NCI-H146 treated with DMSO at 0.1 percent for 48 hours (cell line): ENCODE data around the gene DDX18.
"Not testable (repeated sequence)": the region's sequence is repeated elsewhere in the genome, so short reads cannot be mapped to it uniquely, and the experiment has no call there.

Experiments used
- DNase-seq: peaks from one replicate; lab custom pipeline; 2025; ENCODE audit not compliant: unreplicated experiment; lab: John Stamatoyannopoulos, UW

DDX18 gene

DNA sequence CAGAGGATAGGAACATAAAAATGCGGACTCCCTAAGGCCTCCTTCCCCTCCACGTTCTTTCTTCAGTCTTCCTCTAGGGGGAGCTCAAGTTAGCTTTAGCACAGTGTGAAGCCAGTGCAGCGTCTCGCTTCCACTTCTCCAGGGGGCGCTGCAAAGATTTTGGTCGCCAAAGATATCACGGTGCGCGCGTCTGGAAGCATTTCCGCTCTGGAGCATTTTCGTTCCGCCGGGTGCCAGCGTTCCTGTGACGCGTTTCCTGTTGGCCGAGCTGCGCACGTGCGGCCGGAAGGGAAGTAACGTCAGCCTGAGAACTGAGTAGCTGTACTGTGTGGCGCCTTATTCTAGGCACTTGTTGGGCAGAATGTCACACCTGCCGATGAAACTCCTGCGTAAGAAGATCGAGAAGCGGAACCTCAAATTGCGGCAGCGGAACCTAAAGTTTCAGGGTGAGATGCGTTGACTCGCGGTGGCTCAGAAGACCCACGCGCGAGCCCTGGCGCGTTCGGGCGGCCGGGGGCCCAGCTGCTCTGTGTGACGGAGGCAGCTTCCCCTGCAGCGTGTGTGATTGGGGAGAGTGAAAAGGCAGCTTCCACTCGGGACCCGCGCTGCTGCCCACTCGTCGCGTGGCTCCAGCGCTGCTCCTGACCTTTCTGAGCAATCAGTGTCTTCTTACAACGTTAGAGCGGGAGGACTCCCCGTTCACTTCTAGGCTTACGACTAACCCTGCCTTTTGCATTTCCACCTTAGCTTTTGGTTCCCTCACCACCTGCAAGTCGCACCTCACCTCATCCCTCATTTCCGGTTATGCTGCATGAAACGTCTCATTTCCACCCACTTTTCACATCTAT, at the start of gene DDX18:
TSS of gene DDX18 (plus strand) at position 275 of the 848 bp plus-strand sequence. CDS start at position 362, 87 bp downstream.
- DNase-seq = peak; percentile 99

DNA sequence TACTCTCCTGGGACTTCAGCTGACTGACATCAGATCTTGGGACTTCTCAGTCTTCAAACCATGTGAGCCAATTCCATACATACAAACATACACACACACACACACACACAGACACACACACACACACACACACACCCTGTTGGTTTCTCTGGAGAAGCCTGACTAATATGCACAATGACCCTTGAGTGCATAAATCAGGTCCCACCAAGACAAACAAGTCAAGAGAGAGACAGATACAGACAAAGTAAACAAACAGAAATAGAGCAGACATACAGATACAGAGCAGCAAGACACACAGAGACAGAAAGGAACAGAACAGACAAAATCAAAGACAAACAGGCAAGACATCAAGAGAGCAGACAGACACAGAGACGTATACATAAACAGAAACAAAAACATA, 43.8 kb upstream of the DDX18 start:
- DNase-seq = no peak

DNA sequence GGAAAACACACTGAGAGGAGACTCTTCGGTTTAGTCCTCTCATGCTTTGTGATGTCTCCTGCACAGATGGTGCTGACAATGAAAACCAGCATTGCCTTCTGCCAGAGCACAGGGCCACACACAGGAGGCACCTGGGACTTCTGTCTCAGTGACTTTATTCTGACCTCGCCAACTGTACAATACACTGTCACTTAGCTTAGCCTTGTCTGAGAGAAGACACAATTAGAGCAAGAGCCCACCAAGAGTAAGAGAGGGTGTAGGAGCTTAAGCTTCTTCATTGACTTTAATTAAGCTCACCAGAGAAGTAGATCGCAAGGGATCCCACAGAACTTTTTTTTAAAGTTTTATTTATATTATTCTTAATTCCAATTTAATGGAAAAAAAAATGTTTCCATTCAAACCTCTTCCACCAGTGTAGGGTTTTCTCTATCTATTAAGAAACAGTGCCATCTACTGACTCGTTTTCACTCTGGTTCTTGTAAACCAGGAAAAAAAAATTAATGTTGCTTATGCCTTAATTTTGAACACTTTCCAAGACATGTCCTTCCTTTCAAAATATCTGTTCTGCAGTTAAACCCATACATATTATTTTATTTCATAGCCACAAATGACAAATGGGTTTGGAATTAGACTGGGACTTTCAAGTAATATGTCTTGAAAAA, 42.4 kb upstream of the DDX18 start:
- DNase-seq = peak; percentile 22

DNA sequence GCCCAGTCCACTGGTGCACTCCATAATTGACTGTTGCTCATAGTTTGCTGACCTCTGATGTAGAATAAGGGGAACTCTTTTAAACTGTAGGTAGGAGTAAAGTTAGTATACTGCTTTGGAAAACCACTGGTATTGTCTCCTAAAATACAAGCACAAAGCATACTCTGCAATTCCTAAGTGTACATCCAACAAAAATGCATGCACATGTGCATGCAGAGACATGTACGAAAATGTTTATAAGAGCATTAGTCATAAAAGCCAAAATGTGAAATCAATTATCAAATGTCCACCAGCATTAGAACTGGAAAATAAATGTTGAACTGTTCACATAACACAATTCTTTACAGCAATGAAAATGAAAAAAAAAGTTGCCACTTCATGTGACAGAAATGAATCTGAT, 39.8 kb upstream of the DDX18 start:
- no peak for DNase-seq

DNA sequence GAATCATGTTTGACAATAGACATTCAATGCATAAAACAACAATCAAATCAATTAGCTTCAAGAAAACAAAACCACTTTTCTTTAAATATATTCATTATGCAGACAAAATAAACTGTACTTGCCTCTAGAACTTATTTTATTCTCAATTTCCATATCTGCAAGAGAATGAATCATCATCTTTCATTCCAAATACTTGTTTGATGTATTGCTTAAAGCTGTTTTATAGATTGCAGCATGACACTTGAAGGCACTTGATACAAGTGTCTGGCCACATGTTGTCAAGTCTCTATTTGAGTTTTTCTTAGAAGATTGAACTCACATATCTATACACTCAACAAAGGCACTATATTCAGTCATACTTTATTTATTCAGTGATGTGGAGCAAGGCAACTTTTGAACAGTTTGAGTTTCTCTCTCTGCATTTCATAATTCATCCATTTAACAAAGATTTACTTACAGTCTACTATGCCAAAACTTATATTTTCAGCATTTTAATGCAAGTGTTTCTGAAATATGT, 38.7 kb upstream of the DDX18 start:
- no peak for DNase-seq

DNA sequence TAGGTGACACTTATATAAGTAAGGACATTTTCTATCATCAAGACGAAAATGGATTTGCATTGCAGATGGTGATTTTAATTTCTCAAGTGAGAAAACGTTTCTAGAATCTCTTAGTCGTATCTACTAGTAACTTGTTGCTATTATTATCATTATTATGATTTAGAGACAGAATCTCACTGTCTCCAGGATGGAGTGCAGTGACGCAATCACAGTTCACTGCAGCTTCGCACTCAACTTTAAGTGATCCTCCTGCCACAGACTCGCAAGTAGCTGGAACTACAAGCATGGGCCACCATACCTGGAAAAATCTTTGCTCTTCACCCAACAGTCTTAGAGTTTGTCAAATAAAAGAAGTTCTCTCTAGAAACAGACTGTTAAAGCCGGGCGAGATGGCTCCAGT, 37.6 kb upstream of the DDX18 start:
- no peak for DNase-seq

DNA sequence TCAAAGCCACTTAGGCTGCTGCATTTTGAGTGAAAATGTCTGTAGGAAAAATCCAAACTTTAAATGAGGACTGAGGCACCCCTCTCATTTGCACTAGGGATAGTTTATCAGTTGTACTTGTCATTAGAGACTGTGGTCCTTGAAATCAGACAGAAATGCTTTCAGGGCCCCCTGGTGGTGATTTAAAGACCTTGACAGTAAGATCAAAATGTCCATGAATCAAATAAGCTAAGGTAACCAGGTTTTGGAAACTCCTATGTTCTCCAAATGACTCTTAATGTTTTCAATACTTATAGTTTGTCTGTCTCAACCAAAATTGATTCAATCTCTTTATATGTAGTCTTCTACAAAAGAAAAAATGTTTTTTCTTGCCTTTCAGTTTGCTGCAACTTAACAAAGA, 28.8 kb upstream of the DDX18 start:
- peak; percentile 25 for DNase-seq

DNA sequence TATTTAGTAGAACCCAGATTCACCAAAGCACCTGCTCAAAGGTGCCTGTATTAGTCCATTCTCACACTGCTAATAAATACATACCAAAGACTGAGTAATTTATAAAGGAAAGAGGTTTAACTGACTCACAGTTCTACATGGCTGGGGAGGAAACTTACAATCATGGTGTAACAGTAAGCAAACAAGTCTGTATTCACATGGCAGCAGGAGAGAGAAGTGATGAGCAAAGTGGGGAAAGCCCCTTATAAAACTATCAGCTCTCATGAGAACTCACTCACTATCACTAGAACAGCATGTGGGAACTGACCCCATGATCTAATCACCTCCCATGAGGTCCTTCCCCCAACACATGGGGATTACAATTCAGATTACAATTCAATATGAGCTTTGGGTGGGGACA, 28.0 kb upstream of the DDX18 start:
- no peak for DNase-seq

DNA sequence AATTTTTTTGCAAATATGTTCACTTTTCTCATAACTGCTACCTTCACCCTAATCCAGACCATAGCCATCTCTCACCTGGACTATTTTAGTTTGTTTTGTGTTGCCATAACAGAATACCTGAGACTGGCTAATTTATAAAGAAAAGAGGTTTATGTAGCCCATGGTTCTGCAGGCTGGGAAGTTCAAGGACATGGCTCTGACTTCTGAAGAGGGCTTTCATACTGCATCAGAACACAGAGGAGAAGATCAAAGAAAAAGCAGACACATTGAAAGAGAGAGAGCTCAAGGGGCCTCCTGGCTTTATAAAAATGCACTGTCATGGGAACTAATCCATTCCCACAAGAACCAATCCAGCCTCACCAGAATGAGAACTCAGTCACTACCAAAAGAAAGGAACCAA, 25.0 kb upstream of the DDX18 start:
- DNase-seq = no peak

DNA sequence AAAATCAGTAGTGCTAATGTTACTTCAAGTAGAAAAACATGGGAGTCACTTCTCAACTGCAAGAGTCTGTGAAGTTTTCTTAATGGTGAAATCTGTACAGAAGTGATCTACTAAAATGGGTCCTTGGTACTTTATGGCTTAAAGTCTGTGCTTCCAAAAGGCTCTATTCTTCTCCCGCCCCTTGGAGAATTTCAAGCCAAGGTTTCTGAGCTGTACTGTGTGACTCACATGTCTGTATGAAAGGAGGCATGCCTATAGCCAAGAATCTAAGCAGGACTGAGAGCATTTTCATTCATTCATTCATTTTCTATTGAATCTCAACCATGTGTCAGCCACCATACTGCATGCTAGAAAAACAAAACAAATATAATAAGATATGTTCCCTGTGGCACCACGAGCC, 19.8 kb upstream of the DDX18 start:
- DNase-seq = no peak

DNA sequence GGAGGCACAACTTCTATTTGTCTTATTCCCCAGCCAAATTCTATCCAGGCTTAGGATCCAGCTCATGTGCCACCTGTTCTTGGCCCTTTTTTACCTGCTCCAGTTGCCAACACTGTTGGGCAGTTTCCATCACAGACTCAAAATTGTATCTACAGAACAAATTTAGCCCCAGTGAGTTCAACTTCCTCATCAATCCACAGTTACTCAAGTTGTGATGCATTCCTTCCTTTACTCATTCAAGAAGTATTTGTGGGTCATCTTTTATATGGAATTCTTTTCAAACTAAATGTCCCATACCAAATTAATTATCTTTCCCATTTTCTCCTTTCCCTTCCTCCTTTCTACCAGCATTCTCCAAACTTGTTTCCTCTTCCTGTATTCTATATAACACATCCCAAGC, 12.7 kb upstream of the DDX18 start:
- no peak for DNase-seq

DNA sequence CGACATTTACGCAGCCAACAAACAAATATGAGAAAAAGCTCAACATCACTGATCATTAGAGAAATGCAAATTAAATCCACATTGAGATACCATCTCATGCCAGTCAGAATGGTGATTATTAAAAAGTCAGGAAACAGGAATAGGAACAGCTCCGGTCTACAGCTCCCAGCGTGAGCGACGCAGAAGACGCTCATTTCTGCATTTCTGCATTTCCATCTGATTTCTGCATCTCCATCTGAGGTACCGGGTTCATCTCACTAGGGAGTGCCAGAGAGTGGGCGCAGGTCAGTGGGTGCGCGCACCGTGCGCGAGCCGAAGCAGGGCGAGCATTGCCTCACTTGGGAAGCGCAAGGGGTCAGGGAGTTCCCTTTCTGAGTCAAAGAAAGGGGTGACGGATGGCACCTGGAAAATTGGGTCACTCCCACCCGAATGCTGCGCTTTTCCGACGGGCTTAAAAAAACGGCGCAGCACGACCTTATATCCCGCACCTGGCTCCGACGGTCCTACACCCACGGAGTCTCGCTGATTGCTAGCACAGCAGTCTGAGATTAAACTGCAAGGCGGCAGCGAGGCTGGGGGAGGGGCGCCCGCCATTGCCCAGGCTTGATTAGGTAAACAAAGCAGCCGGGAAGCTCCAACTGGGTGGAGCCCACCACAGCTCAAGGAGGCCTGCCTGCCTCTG, 10.7 kb upstream of the DDX18 start:
- DNase-seq = not testable (repeated sequence)

DNA sequence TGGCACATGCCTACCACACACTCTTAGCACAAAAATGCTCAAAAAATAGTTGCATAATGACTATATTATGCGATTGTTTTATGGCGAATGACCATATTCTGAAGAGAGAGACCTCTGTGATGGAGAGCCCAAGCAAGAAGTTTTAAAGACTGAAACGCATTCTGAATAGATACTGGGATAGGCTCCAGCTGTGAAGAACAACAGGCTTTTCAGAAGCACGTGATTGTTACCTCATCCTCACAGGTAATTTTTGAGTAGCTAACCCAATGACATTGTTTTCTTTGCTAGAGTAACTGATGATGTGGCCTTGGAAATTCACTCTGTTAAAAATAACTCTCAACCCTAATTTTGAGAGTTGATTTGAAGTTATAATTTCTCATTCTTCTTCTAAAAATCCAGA, 2.0 kb upstream of the DDX18 start:
- DNase-seq = no peak

DNA sequence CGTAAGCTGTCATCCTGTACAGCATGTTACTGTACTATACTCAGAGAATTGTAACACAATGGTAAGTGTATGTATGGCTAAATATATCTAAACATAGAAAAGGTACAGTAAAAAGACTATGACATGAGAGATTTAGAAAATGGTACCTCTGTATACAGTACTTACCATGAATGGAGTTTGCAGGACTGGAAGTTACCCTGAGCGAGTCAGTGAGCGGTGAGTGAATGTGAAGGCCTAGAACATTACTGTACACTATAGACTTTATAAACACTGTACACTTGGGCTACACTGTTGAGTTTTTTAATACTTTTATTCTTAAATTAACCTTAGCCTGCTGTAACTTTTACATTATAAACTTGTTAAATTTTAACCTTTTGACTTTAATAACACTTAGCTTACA, 1.5 kb downstream of the DDX18 start:
- DNase-seq = no peak

DNA sequence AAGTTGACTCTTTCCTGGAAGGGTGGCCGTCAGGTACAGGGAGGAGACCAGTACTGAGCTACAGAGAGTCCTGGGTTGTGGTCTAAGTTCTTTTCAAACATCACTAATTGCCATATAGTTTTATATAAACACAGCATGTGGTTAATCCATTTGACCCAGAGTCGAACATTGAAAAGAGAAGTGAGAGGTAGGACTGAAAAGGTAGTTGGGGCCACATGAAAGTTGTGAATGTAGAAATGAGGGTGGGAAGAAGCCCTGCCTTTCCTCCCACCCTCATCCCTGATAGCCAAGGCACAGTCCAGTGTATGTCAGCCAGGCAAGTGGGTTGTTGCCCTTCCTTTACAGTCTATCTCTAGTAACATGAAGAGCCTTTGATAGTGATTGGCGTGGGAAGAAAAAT, 4.4 kb downstream of the DDX18 start:
- no peak for DNase-seq

DNA sequence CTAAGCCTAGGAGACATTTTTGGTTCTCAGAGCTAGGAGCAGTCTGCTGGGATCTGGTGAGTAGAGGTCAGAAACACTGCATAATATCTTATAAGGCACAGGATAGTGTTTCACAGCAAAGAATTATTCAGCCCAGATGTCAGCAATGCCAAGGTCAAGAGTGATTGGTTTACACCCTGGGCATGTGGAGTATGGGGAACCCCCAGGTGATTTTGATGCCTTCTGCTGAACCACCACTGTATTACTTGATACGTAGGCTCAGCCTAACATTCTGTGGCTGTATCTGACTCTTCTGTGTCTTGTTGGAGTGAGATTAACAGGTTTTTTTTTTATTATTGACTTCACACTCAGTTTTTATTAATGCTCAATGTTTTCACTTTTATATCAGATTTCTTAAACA, 6.0 kb downstream of the DDX18 start:
- DNase-seq = no peak

DNA sequence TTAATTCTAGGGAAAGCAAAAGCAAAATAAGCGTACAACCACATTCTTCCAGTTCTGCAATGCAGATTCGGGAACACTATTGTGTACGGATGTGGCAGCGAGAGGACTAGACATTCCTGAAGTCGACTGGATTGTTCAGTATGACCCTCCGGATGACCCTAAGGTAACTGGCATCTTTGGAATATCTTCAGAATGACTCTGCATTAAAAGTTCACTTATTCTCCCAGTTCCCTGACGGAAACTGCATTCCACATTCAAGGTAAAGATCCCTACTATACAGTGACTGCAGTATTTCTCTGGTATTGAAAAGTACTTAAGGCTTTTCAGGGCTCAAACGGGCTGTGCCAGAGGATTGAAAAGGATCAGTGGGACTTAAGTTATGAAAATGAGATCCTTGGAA, 10.9 kb downstream of the DDX18 start:
- no peak for DNase-seq

DNA sequence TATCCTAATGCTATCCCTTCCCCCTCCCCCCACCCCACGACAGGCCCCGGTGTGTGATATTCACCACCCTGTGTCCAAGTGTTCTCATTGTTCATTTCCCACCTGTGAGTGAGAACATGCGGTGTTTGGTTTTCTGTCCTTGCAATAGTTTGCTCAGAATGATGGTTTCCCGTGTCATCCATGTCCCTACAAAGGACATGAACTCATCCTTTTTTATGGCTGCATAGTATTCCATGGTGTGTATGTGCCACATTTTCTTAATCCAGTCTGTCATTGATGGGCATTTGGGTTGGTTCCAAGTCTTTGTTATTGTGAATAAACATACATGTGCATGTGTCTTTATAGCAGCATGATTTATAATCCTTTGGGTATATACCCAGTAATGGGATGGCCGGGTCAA, 13.0 kb downstream of the DDX18 start:
- not testable (repeated sequence) for DNase-seq

DNA sequence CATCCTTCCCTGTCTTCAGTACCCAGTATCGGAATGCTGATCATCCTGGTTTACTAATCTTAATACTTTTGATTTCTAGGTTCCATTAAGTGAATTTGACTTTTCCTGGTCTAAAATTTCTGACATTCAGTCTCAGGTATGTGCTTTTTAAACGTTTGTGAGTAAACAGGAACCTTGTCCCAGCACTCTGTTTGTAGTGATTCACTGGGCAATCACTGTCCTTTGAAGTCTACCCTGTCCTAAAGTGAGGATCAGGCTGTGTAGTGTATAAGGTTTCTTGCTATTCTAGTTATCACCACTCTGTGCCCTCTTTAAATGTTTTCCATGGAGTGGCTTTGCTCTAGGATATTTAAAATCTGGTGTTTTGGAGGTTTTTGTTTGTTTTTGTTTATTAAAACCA, 14.4 kb downstream of the DDX18 start:
- no peak for DNase-seq

DNA sequence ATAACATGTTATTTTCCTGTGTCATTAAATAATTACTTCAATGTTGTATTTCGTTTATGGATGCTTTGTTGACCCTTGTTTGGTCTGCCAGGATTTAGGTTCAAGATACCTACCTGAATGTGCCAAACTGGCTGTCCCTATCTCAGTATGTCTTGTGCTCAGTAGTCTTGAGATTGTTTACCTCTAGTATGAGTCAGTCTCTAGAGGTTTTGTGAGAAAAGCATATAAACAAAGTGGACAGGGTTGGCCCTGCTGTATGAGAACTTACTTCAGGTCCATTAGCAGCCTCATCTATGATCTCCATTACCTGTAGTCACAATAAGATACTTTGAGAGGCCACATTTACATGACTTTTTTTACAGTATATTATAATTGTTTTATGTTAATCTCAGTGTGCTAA, 17.8 kb downstream of the DDX18 start:
- DNase-seq = no peak

DNA sequence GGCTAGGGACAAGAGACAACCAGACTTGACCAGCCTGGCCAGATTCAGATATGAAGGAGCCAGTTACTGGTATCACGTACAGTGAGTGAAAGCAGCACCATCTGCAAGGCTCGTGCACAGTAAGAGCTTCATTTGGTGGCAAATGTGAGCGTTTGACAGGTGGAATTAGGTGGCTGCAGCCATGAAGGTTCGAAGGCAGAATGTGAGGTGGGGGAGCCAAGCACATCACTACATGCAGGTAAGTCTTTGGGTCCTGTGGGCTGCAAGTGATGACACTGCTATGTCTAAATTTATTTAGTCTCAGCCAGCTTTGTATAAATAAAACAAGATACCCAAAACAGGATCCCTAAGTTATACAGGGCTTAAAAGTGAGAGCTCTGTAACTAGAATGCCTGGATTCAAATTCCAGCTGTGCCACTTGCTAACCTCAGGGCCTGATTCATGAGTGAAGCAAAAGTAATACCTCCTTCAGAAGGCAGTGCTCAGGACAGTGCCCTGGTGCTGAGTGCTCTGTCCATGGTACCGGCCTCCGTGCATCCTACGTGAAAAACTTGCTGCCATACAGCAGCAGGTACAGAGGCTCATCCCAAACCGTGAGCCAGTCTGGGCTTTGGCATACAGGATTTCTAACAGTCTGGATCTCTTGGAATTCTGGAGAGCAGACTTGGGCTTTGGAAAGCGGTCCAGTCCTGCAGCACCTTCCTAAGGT, 18.6 kb downstream of the DDX18 start:
- DNase-seq = no peak
